LNCAP (cell line): ENCODE results near the gene IL16.

Experiments
- CTCF ChIP-seq: fragments of 450-650 bp; IDR thresholded peaks from 2 replicates; pipeline ENCODE4 v1.5.1; 2017; ENCODE audit warnings: mild to moderate bottlenecking

The IL16 gene

GRCh38 chr15:81196576-81197254 lies at the start of gene IL16:
Gene IL16 (plus strand): TSS chr15:81196879. CDS start chr15:81225400, 28,521 bp downstream.
- TF ChIP-seq CTCF: no peak

- no peak for TF ChIP-seq CTCF
These were observed 45.3 kb upstream of the IL16 start for GRCh38 chr15:81151389-81151788.

GRCh38 chr15:81152339-81152738 lies 44.3 kb upstream of the IL16 start:
- TF ChIP-seq CTCF: 0 out of 2 replicates have a peak, but pooled peaks have one; percentile 17

GRCh38 chr15:81152799-81153198 lies 43.9 kb upstream of the IL16 start:
- no peak for TF ChIP-seq CTCF

GRCh38 chr15:81155375-81156218 lies 41.1 kb upstream of the IL16 start:
- peak; percentile 67 for TF ChIP-seq CTCF

GRCh38 chr15:81156324-81156723 lies 40.4 kb upstream of the IL16 start:
- TF ChIP-seq CTCF: no peak

GRCh38 chr15:81157195-81157938 lies 39.3 kb upstream of the IL16 start:
- TF ChIP-seq CTCF: no peak
